ENCODE measurements around the gene SIPA1L3. TPM values are rescaled to one million over a fixed set of nuclear protein-coding genes. Genes with fewer than 3 reads are reported as not detected.
"Not testable (repeated sequence)": the region's sequence is repeated elsewhere in the genome, so short reads cannot be mapped to it uniquely, and the experiment has no call there.

Gene SIPA1L3
- total and polyA plus RNA-seq, 2 experiments from 2014 or later, result 9.3 to 30.3 TPM

DNA sequence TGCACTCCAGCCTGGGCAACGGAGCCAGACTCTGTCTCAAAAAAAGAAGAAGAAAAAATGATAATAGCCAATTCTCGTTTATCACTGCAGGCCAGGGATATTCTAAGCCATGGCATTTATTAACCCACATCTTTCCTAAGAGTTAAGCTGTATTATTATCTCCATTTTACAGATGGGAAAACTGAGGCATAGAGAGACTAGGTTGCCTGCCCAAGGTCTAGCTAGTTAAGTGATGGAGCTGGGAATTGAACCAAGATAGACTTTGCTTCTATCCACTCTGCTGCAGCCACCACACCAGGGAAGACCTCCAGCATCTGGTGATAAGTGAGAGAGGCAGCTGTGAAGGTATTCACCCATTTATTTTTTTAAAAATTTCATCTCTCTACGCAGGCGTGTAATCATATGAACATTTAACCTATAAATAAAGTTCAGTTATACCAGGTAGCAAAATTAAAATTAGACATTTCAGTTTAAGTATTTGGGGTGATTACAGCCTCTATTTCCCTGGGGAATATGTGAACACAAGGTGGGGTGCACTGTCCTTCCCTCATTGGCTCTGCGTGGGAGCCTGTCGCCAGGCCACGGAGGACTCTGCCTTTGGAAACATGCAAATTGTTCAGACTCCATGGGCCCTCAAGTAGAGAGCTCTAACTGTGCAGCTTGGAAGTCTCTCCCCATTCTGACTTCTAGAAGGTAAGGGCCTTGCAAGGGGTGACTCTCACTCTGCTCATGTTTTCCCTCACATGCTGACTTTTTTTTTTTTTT, 157.8 kb downstream of the SIPA1L3 start:
- no peaks in the 10 kb centered on the region for H3K27me3 ChIP-seq
- no peak for DNase-seq (ENCODE audit: low read depth in 1 of 2, low spot score in 1 of 2)
- H3K9me3 ChIP-seq (ENCODE audit: low read depth), result no peaks in the 10 kb centered on the region
- H3K4me3 ChIP-seq, result no peak overlapping the region
- H3K27ac ChIP-seq, result no peak overlapping the region
- peaks cover 4% of the 10 kb centered on the region for H3K4me1 ChIP-seq (ENCODE audit: low read depth)
- H3K36me3 ChIP-seq, result no peaks in the 10 kb centered on the region
- TF ChIP-seq, protein P1, sequence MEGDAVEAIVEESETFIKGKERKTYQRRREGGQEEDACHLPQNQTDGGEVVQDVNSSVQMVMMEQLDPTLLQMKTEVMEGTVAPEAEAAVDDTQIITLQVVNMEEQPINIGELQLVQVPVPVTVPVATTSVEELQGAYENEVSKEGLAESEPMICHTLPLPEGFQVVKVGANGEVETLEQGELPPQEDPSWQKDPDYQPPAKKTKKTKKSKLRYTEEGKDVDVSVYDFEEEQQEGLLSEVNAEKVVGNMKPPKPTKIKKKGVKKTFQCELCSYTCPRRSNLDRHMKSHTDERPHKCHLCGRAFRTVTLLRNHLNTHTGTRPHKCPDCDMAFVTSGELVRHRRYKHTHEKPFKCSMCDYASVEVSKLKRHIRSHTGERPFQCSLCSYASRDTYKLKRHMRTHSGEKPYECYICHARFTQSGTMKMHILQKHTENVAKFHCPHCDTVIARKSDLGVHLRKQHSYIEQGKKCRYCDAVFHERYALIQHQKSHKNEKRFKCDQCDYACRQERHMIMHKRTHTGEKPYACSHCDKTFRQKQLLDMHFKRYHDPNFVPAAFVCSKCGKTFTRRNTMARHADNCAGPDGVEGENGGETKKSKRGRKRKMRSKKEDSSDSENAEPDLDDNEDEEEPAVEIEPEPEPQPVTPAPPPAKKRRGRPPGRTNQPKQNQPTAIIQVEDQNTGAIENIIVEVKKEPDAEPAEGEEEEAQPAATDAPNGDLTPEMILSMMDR (IDR thresholded peaks at IDR 0.05; ENCODE audit: low read depth, low read length), result no peak

DNA sequence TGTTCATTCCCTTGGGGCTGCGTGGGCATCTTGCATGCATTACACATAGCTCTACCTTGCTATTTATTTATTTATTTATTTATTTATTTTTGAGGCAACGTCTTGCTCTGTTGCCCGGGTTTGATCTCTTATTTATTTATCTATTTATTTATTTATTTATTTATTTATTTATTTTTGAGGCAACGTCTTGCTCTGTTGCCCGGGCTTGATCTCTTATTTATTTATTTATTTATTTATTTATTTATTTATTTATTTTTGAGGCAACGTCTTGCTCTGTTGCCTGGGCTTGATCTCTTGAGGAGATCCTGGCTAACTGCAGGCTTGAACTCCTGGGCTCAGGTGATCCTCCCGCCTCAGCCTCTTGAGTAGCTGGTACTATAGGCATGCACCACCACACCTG, 158.8 kb downstream of the SIPA1L3 start:
- DNase-seq (ENCODE audit: low read depth in 1 of 2, low spot score in 1 of 2), result not testable (repeated sequence)

GRCh38 chr19:38068826-38069225, 161.8 kb downstream of the SIPA1L3 start:
- H3K36me3 ChIP-seq, result no peaks in the 10 kb centered on the region
- TF ChIP-seq, protein P1 (IDR thresholded peaks at IDR 0.05; ENCODE audit: low read depth, low read length), result no peak
- no peaks in the 10 kb centered on the region for H3K27me3 ChIP-seq
- no peak for DNase-seq (ENCODE audit: low read depth in 1 of 2, low spot score in 1 of 2)
- H3K4me3 ChIP-seq, result no peak overlapping the region
- no peaks in the 10 kb centered on the region for H3K4me1 ChIP-seq (ENCODE audit: low read depth)
- H3K27ac ChIP-seq, result no peak overlapping the region
- H3K9me3 ChIP-seq (ENCODE audit: low read depth), result no peaks in the 10 kb centered on the region

More for the DNA sequence above, 158.8 kb downstream of the SIPA1L3 start:
- not testable (repeated sequence) for H3K27ac ChIP-seq; H3K36me3 ChIP-seq; H3K4me3 ChIP-seq; H3K27me3 ChIP-seq; H3K4me1 ChIP-seq (ENCODE audit: low read depth); H3K9me3 ChIP-seq (ENCODE audit: low read depth)

- TF ChIP-seq, protein P1 (IDR thresholded peaks at IDR 0.05; ENCODE audit: low read depth, low read length), result no peak
- H3K36me3 ChIP-seq, result no peaks in the 10 kb centered on the region
These were observed 163.6 kb downstream of the SIPA1L3 start for GRCh38 chr19:38070573-38070972.

GRCh38 chr19:38071054-38071453, 164.0 kb downstream of the SIPA1L3 start:
- not testable (repeated sequence) for H3K4me1 ChIP-seq (ENCODE audit: low read depth); H3K9me3 ChIP-seq (ENCODE audit: low read depth); H3K27me3 ChIP-seq; DNase-seq (ENCODE audit: low read depth in 1 of 2, low spot score in 1 of 2); H3K27ac ChIP-seq; H3K4me3 ChIP-seq; H3K36me3 ChIP-seq

More at GRCh38 chr19:38070573-38070972, 163.6 kb downstream of the SIPA1L3 start:
- H3K27me3 ChIP-seq, result no peaks in the 10 kb centered on the region
- no peak overlapping the region for H3K27ac ChIP-seq
- H3K4me1 ChIP-seq (ENCODE audit: low read depth), result no peaks in the 10 kb centered on the region
- no peak overlapping the region for H3K4me3 ChIP-seq
- peak in 1 of 2 donors; percentile 30 for DNase-seq (ENCODE audit: low read depth in 1 of 2, low spot score in 1 of 2)
- H3K9me3 ChIP-seq (ENCODE audit: low read depth), result no peaks in the 10 kb centered on the region

DNA sequence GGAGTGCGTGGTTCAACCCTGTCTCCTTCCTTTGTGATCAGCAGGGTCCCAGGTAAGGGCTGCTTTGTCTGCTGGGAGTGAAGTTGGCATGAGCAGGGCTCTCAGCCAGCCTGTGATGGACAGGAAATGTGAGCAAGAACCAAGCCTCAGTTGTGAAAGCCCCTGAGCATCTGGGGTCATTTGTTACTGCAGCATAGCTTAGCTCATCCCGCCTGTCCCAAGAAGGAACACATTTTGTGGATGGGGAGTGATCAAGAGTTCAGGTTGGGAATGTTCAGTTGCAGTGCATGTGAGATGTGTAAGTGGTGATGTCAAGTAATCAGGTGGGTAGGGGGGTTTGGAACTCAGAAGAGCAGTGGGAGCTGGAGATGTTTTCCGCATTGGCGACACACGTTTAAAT, 164.6 kb downstream of the SIPA1L3 start:
- H3K27ac ChIP-seq, result no peak overlapping the region
- no peaks in the 10 kb centered on the region for H3K9me3 ChIP-seq (ENCODE audit: low read depth)
- no peaks in the 10 kb centered on the region for H3K4me1 ChIP-seq (ENCODE audit: low read depth)
- H3K36me3 ChIP-seq, result no peaks in the 10 kb centered on the region
- no peak for DNase-seq (ENCODE audit: low read depth in 1 of 2, low spot score in 1 of 2)
- TF ChIP-seq, protein P1 (IDR thresholded peaks at IDR 0.05; ENCODE audit: low read depth, low read length), result no peak
- H3K4me3 ChIP-seq, result no peak overlapping the region
- no peaks in the 10 kb centered on the region for H3K27me3 ChIP-seq
